Measurements from ENCODE around the gene SYVN1. TPM values are rescaled to one million over a fixed set of nuclear protein-coding genes. Genes with fewer than 3 reads are reported as not detected.

Gene SYVN1
- total and polyA plus RNA-seq, 2 donors (not counting 3 experiments of a cell fraction or from before 2014, with no cell fraction given) = 34.5 to 45.1 TPM

DNA sequence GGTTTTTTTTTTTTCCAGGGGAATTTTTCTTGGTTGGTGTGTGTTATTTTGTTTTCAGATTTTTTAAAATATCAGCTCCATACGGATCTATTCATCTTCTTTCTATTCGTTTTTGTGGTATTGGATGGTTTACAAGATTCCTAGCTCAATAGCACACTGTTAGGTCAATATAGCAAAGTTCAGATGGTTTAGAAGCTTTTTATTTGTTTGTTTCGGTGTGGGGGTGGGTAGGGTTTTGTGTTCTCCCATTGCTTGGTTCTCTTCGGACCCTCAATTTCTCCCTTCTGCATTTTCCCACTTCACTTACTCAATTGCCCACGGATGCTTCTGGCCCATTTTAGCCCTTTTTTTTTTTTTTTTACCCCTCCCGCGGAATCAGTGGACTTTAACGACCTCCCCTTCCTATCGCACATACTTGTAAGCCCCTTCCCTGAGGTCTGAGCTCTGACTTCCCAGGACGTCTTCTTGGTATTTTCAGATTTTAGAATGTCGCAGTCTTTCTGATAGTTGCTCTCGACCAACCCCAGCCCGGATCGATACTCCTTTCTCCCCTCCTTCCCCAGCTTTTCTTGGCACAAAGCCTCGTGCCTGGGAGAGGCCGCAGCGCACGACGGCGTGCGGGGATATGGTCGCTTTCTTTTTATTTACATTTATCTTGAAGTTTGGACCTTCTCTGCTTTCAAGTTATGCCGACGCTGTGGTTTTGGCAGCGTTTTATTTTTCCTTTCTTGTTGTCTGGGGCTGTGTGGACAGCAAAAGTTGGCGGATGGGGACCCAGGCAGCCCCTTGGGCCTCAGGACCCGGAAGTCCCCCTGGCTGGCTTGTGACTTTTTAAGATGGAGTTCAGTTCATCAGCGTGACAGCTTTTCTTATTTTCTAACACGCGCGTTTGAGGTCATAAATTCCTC is 31.3 kb upstream of the SYVN1 start:
- BruUV-seq (replicated peaks) = no TSS peak

More for the DNA sequence above, 31.3 kb upstream of the SYVN1 start:
- ChIA-PET CTCF (interaction anchor here (1.7 kb wide), 1 partner anchor 9 kb away, joined by 3 read pairs; no protein-coding TSS in a partner anchor), POLR2A (no interaction called here)
- Histone ChIP-seq H3K27me3 (ENCODE audit: control insufficient read depth in 2 of 2, insufficient read depth in 2 of 2, low read length in 2 of 2) (no peaks in the 10 kb centered on the region), H3K9me3 (replicated peaks; ENCODE audit: control insufficient read depth, insufficient read depth, low read length) (no peaks in the 10 kb centered on the region), H4K20me1 (replicated peaks; ENCODE audit: control insufficient read depth, extremely low read depth, insufficient read depth, low read length) (no peaks in the 10 kb centered on the region), H3K9ac (replicated peaks; ENCODE audit: extremely low read depth, insufficient read depth, low read length) (no peak overlapping the region), H3K36me3 (ENCODE audit: control insufficient read depth in 2 of 2, extremely low read depth in 1 of 2, insufficient read depth in 2 of 2, low read length in 2 of 2) (no peaks in the 10 kb centered on the region), H2AFZ (ENCODE audit: low read depth, low read length) (peak overlapping the region; percentile 57), H3K9me1 (replicated peaks; ENCODE audit: control insufficient read depth, extremely low read depth, insufficient read depth, low read length) (no peaks in the 10 kb centered on the region), H3K4me2 (ENCODE audit: insufficient read depth, low read length) (no peak overlapping the region), H3K79me2 (ENCODE audit: control insufficient read depth, insufficient read depth, low read length) (no peaks in the 10 kb centered on the region), H3K27ac (ENCODE audit: insufficient read depth, low read depth, low read length) (no peak overlapping the region), H3K4me3 (replicated peaks in 1 of 3; ENCODE audit: insufficient read depth in 1 of 3, low read depth in 1 of 3, low read length in 3 of 3) (no peak overlapping the region), H3K4me1 (ENCODE audit: control insufficient read depth, extremely low read depth, insufficient read depth, low read length) (peaks cover 15% of the 10 kb centered on the region)
- FAIRE-seq (no peak), DNase-seq (ENCODE audit: low read depth, low spot score) (no peak)
- TF ChIP-seq JUN (IDR thresholded peaks at IDR 0.05; ENCODE audit: borderline replicate concordance, insufficient read depth, insufficient read length, low read depth) (no peak), EZH2 (IDR thresholded peaks at IDR 0.05; ENCODE audit: borderline replicate concordance, low read depth, low read length, severe bottlenecking) (no peak), POLR2A (IDR thresholded peaks at IDR 0.05; ENCODE audit: low read depth, low read length) (no peak), POLR2AphosphoS5 (IDR thresholded peaks at IDR 0.05; ENCODE audit: insufficient read depth, low read depth, low read length) (no peak), GATA2 (IDR thresholded peaks at IDR 0.05; ENCODE audit: insufficient read depth, insufficient read length, low read depth, low read length) (no peak), MYC (IDR thresholded peaks at IDR 0.05; ENCODE audit: low read depth, low read length) (no peak), MAX (IDR thresholded peaks at IDR 0.05; ENCODE audit: insufficient read depth, insufficient read length) (no peak), CTCF (IDR thresholded peaks at IDR 0.05; ENCODE audit: extremely low read depth in 1 of 2, insufficient read depth in 1 of 2, low read depth in 1 of 2, low read length in 2 of 2) (no peak), FOS (IDR thresholded peaks at IDR 0.05; ENCODE audit: borderline replicate concordance, insufficient read depth, low read length) (no peak)
- dilution Hi-C loops (cut with MboI; ENCODE audit: extremely low pct_ligation_motif_present, low sequenced_read_pairs) = no loop called here
- intact Hi-C loops (cut with micrococcal nuclease) = no loop called here

All from endothelial cell of umbilical vein (primary cell).